HG02623 (cell line): ENCODE measurements around the gene LARGE1.

ENCODE experiments used
- ATAC-seq: cut with Tn5 transposase; IDR thresholded peaks from one replicate; pipeline ENCODE4 v1.9.1; 2021; ENCODE audit warnings: moderate library complexity; ENCODE audit not compliant: unreplicated experiment

The LARGE1 gene

DNA sequence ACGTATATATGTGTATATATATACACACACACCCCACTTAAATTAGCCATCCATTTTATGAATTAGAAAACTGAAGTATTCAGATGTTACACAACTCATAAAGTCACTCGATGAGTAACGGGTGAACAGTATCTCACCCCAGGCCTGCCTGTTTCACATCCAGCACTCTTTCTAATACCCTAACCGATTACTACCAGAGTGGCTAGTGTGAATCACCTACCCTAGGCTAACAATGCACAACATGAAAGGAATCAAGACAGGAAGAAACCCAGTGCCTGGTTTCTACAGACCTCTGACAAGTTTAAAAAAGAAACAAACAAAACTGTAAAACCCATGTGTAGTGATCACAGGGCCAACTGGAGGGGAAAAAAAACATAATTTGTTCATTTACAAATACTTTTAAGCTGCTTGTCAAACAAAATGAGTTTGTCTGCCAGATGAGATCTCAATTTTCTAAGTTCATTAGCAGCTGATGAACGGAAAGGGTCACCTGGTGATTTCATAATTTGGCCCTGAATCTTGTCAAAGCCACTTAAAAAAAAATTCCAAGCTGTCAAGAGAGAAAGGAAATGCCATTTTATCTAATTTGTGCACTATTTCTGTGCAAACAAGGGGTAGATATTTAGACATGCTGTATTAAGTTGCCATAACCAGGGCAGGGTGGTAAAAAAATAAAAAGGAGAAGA, 134.8 kb downstream of the LARGE1 start:
- no peak for ATAC-seq

DNA sequence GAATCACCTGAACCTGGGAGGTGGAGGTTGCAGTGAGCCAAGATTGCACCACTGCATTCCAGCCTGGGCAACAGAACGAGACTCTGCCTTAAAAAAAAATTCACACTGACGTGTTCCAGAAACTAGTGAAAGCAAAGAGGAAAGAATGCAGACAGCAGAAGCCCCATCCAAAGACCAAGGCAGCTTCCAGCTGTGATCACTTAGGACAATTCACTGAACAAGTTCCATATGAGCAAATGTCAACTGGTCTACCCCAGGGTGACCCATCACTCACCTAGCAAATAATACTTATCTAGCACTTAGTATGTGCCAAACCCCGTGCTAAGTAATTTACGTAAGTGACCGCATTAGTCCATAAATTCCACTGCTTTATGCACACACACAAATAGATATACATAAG, 138.9 kb downstream of the LARGE1 start:
- ATAC-seq, result no peak

DNA sequence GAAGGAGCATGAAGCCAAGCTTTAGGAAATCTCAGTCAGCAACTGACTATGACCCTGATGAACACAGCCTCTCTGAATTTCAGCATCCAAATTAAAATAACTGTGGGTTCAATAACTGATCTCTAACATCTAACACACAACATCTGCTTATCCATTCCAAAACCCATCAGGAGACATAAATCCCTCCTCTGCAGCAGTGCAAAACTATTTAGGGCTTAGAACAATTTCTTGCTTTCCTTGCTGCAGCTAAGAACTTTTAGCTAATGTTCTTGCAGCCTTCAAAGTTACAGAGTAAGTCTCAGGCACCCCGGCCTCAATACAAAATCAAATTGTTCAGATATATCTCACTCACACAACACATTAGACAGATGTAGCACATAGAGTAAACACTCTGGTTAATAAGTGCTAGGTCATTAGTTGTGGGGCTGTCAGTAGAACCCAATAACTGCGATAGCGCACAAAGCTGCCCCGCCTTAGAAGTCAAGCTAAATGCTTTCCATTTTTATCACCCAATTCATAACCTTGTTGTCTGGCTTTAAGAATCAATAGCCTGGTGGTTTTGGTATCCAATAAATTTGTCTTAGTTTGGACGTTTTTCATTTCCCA, 139.6 kb downstream of the LARGE1 start:
- ATAC-seq, result no peak

DNA sequence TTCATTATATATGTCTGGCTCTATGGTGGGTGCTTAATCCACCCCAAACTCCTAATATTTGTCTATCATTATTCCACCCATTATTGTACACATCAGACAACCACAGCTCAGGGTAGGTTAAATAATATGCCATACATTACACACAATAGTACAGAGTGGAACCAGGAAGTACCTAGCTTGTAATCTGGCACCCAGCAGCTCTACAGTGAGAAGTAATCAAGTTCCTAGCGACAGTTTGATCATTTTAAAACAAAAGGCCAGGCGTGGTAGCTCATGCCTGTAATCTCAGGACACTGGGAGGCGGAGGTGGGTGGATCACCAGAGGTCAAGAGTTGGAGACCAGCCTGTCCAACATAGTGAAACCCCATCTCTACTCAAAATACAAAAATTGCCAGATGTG, 141.0 kb downstream of the LARGE1 start:
- no peak for ATAC-seq

DNA sequence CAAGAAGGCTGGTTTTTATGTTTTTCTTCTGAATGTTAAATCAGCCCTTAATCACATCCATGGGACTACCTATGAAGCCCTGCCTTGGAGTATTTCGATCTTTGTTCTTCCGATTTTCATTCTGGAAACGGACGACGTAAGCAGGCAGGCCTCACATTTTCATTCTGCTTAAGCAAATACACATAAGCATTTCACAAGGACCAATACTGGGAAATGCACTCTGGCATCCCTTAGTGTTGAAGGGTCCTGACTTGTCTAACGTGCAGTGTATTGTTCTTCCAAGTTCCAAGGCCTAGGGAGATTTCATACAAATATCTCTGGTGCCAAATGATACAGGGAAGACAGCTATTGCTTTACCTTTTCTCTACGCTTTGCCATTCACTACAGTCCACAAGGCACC, 143.8 kb downstream of the LARGE1 start:
- ATAC-seq, result no peak

DNA sequence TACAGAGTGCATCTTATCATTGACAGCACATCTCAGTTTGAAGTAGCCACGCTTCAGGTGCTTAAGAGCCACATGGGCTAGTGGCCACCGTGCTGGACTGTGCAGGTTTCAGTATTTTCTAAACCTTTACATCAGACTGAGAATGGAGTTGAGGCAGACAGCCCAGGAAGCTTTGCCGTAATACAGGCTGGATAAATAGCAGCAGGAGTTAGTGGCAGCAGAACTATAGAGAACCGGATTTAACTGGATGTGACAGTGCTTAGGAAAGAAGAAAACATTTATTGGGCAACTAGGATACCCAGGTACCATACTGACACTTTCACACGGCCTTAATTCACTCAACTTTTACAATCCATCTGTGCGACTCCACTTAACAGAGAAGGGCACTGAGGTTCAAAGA, 145.5 kb downstream of the LARGE1 start:
- no peak for ATAC-seq

DNA sequence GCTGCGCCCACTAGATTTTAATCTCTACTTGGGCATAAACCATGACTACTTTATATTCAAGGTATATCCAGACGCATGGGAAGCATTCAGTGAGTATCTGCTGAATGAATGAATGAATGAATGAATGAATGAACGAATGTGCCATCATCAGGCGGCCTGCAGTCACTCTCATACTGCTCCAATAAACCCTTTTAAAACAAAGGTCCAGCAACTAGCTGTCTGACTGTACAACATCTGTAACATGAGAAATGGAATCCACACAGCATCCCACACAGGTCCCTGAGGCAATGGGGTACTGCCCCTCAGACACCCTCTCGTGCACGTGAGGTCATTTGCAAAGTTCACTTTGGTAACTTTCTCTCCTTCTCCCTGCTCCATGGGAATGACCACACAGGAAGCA, 147.5 kb downstream of the LARGE1 start:
- no peak for ATAC-seq

DNA sequence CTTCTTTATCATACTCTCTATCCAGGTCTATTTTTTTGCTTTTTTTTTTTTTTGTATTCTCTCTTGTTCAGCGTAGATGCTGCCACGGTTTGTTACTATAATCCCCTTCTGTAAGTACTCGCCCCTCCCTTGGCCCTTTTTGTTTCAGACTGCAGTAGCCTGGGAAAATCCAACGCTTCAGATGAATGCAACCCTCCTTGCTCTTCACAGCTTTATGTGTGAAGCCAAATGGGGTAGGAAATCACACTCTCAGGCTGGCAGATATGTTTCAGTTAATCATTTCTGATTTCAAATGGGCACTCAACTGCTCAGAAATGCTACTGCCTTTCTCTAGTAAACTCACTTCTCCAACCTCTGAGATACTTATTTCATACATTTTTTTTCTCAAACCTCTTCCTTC, 149.1 kb downstream of the LARGE1 start:
- no peak for ATAC-seq

DNA sequence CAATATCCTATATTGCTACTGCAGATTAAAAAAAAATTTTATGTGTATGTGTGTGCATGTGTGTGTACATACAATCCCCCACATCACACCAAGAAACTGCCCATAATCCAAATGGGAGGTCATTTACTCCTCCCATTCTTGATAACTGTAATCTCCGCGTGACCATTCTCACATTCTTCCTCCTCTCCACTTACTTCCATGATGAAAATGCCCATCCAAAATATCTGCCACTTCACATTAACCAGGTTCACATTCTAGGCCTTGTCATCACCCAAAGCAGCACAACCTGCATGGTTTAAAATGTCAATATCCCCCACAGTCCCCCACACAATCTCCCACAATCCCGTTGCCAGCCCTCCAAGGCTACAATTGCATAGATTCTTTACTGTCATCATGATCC, 149.6 kb downstream of the LARGE1 start:
- ATAC-seq, result no peak

DNA sequence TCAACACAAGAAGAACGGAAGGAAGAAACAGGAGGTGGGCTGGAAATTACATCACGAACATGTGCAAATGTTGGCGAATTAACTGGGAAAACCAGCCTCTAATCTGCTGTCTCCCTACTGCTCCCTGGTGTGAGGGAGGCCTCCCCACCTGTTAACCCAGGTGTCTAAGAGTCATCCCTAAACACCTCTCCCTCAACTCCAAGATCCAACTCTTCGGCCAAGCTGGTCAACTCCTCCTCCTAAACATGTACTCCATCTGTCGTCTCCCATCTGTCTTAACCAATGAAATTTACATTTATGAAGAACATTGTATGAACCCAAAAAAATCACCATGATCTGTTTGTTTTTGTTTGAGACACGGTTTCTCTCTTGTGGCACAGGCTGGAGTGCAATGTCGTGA, 154.2 kb downstream of the LARGE1 start:
- no peak for ATAC-seq

DNA sequence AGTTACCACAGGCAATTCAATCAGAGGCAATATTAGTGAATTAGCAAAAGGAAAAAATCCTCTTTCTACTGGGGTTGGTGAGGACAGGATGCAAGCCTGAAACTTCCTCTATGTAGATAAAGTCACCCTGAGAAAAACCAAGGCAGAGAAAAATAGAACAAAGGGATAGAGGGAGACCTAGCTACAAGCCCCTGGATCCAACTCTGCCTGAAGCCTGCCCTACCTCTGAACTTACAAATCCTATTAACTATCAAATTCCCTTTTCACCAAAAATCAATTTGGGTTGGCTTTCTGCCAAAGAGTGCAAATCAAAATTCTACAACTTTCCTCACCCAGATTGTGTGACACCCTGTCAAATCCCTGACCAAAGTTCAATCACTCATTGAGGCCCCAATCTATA, 161.3 kb downstream of the LARGE1 start:
- ATAC-seq, result no peak

DNA sequence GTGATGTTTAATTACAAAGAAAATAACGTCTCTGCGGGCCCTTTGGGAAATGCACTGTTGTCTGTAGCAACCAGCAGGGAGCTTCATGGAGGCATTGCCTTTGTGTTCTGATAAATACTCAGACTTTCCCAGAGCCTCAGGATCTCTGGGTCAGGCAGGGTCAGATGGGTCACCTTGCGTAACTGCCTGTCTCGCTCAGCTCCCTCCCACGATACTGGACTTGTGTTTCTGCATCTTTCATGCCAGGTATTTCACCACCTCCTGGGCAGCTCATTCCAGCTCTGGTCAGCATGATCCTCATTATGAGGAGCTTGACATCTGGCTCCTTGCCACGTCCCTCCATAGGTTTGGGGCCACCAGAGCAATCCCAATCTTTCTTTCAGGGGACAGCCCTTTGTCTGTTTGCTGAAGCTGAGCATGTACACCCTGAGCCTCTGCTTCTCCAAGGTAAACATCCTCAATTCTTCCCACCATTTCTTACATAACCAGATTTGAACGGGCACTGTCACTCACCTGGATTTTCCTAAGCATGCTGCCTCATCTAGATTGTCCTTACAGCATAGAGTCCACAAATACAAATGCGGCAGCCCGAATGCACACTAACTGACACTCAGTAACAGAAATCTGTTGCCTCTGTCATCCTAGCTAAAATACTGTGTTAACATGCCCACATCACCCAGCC, 162.3 kb downstream of the LARGE1 start:
- ATAC-seq, result no peak

DNA sequence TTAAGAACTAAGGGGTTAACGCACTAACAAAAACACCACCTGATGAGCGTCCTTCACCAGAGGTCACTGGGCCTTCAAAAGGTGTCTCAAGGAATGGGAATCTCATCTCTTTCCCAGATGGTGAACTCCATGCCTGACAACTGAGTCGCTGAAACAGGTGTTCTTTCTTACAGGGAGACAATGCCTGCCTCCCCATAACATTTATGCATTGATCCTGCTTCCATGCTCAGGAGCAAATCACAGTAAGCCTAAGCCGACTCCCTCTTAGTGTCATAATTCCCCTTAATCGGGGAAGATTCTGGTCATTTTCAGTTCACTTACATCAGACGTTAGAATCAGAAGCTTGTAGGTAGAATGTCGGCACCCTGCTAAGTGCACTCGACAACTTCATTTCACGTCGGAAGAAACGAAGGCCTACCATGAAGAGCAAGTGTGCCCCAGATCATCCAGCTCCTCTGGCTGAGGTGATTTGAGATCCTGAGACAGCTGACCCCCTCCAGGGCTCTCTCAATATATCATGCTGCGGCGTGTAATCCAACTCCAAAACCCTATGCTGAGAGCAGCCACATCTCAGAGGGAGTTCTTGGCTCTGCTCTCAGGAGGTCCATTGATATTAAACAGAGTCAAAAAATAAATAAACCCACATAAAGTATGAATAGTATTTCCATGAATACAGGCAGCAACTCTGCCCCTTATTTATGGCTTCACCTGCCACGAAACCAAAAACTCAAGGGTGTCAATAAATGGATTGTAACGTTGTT, 163.1 kb downstream of the LARGE1 start:
- no peak for ATAC-seq

DNA sequence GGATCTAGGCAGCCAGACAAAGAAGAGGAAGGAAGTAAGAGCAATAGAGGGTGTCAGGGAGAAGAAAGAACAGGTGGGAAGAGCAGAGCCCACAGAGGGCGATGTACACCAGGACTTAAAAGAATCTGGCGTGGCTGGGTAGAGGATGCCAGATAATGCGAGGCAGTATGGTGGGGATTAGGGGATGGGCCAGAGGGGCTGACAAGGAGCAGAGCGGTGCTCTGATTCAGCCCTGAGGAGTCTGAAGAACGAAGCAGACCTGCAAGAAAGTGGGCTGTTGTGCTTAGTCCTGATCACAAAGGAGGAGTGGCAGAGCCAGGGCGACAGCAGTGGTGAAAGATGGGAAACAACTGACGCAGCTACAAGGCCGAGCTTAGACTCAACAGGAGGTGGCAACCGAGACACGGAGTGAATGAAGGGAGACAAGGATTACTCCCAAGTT, 163.7 kb downstream of the LARGE1 start:
- ATAC-seq, result no peak

DNA sequence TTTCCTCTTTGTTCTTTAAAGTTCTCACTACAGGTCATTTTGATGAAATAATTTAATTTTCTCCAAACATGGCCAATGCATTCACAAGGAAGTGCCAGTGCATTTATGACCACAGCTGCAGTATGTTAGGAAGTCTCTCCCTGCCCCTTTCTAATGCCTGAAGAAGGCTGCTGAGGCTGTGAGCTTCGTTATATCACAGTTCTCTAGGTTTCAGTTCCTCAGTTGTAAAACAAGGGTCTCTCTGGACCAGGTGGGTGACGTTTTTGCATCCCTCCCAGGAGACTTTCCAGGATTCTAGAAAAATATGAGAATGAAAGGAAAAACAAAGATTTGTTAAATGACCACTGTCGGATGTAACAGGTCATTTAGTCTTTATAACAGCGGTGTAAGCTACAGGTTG, 171.6 kb downstream of the LARGE1 start:
- ATAC-seq, result no peak

DNA sequence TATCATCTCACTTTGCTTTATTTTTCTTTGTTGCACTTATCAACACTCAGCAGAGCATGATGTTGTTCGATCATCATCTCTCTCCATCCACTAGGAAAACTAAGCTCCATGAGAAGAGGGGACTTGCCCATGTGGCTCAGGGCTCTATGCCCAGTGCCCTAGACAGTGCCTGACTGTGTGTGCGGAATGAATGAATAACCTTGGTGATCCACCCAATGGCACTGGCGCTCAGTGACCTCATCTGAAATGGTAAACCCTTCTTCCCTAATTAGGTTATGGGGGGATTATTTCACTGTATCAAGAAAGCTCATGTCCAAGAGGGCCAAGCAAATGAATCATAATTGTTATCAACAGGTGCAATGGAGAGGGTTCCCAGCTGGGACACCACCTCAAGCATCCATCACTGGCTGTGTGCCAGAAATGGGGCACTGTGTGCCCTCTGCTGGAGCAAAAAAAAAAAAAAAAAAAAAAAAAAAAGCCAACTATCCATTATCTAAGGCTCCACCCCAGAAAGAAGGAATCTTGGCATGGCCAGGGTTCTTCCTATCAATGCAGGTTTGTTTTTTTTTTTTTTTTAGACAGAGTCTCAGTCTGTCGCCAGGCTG, 172.6 kb downstream of the LARGE1 start:
- ATAC-seq, result no peak

DNA sequence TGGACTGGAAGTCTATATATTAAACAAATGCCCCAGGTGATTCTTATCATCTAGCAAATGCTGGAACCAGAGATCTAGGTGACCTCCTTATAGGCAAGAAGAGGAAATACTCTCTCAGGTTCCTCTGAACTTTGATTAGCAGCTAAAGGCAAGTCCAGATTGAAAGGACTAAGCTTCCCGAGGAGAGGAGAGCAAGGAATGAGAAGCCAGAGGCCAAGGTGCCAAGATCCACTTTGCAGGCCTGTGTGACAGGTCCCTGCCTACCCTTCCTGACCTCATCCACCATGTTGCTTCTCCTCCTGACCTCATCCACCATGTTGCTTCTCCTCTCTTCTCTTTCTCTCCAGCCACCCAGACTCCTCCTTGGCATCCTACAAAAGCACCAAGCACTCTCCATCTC, 173.2 kb downstream of the LARGE1 start:
- ATAC-seq, result no peak

DNA sequence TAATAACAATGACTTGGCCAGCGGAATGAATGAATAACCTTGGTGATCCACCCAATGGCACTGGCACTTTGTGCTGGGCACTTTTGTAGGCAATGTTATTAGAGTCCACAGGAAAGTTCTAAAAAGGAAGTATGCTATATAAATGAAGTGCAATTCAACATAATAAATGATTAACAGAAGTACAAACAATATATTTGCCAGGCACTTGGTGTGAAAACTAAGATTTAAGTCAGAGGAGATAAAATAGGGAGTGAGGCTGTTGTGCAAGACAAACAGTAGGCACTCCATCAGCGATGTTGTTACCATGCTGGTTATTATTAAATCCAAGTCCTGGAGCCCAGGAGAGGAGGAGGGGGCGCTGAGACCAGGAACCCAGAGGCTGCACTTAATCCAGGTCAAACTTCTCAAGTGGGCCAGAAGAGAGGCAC, 173.8 kb downstream of the LARGE1 start:
- ATAC-seq, result no peak

DNA sequence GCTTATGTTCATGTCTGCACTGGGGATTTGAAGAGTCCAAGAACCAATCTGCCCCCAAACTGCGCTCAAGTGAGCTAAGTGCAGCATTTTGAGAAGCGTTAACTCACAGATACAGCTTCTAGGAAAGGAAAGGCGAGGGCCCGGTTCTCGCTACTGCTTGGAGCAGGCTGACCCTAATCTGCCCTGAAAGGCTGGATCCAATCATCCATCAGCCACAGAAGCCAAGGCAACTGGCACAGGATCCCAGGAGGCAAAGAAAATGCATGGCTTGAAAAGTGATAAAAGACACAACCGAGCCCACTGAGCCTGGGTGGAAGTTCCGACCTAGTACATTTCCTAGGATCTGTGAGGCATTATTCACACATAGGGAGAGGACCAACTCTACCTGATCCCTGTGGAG, 174.8 kb downstream of the LARGE1 start:
- ATAC-seq, result no peak

DNA sequence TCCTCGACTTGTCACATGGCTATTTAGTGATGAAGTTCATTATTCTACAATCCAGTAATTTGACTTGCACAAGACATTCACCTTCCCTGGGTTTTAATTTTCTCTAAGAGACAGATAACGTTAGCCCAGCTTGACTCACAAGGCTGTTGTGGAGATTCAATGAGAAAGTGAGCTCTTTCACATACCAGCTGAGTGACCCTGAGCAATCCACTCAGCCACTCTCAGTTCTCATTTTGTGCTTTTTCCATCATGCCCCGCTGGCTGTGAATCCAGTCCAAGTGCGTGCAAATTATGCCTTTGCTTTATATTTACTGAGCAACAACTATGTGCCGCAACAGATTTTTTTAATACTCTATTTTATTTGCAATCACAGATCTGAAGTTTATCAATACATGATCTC, 176.5 kb downstream of the LARGE1 start:
- no peak for ATAC-seq

DNA sequence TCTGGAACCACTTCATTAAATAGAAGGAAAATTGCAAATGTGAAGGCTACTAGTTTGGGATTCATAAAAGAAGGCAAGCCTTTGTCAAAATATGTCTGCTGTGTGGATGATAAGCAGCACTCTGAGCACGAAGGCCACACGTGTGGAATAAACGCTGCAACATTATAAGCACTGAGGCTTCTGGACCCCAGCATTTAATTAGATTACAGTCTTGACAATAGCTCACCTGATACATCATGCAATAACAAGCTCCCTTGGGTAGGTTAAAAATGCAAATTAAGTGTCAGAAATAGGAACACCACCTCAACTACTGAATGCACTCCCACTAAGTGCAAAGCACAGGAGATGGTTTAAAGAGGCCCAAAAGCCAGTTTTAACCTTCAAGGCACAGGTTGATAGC, 179.3 kb downstream of the LARGE1 start:
- no peak for ATAC-seq
